Measurements from ENCODE around the gene CNTNAP2.

- TF ChIP-seq CTCF (IDR thresholded peaks at IDR 0.05 in 4 of 5, conservative IDR thresholded peaks at IDR 0.05 in 1 of 5) (peak in 1 of 5 experiments; percentile 7), POLR2A (IDR thresholded peaks at IDR 0.05) (no peak)
These were observed 2148.4 kb downstream of the CNTNAP2 start for GRCh38 chr7:148264933-148265557.

Measured in gastrocnemius medialis (tissue), 4 donors.